Upper lobe of left lung (tissue), 6 donors: Measurements from ENCODE around the gene M1AP. TPM values are rescaled to one million over a fixed set of nuclear protein-coding genes. Genes with fewer than 3 reads are reported as not detected.

Experiments
- ATAC-seq, 2 donors: fragments of 200-7000 bp; cut with Tn5 transposase; one replicate each; pipeline ENCODE4 v1.9.1; 2022; ENCODE audit warnings: mild to moderate bottlenecking in 2 of 2, moderate library complexity in 2 of 2; ENCODE audit not compliant: low FRiP score in 2 of 2
- DNase-seq, 2 donors: peaks; one replicate each; pipeline ENCODE4 v3.0.0-alpha.2; 2019 to 2020
- H3K27ac ChIP-seq, 4 donors: fragments of 200-600 bp; sonication (generic); one replicate each; pipeline ENCODE4 v1.5.1; 2016 to 2019
- H3K27me3 ChIP-seq, 4 donors: fragments of 200-600 bp; sonication (generic); one replicate each; pipeline ENCODE4 v1.5.1; 2017 to 2019
- H3K36me3 ChIP-seq, 4 donors: fragments of 200-600 bp; sonication (generic); one replicate each; pipeline ENCODE4 v1.5.1; 2016 to 2019
- H3K4me1 ChIP-seq, 4 donors: fragments of 200-600 bp; sonication (generic); one replicate each; pipeline ENCODE4 v1.5.1; 2018 to 2019
- H3K4me3 ChIP-seq, 4 donors: fragments of 200-600 bp; sonication (generic); one replicate each; pipeline ENCODE4 v1.5.1; 2017 to 2019; ENCODE audit warnings: mild to moderate bottlenecking in 2 of 4, moderate library complexity in 1 of 4
- H3K9me3 ChIP-seq, 4 donors: fragments of 200-600 bp; sonication (generic); one replicate each; pipeline ENCODE4 v1.5.1; 2018 to 2019
- EP300 ChIP-seq, 4 donors: sonication (generic); formaldehyde crosslinking; IDR thresholded peaks; one replicate each; pipeline ENCODE4 v1.5.1; 2017; ENCODE audit warnings: antibody characterized with exemption in 4 of 4, control low read depth in 2 of 4
- POLR2A ChIP-seq, 4 donors: fragments of 450-650 bp; IDR thresholded peaks; one replicate each; pipeline ENCODE4 v1.5.1; 2016 to 2017; ENCODE audit warnings: antibody characterized with exemption in 4 of 4, mild to moderate bottlenecking in 2 of 4
- POLR2AphosphoS5 ChIP-seq, 2 donors: sonication (generic); formaldehyde crosslinking; IDR thresholded peaks; one replicate each; pipeline ENCODE4 v1.5.1; 2017; ENCODE audit warnings: antibody characterized with exemption in 2 of 2
- WGBS, 2 donors: methylation state at CpG; one replicate each; pipeline ENCODE4 v1.1.5; 2017 to 2018; 5-methylcytosine and 5-hydroxymethylcytosine counted together
- total RNA-seq, 6 donors: library from RNA; depleted of rRNA in 4 of 6; stranded (reverse); fragments of >200 nt in 4 of 6; gene quantifications; one replicate each; pipeline versions ENCODE4 v1.1.0 to v1.2.1, GENCODE V29; 2016 to 2021
- TF ChIP-seq, protein P1 (sequence below), 6 experiments: fragments of 450-650 bp in 4 of 6; fragments of 200-600 bp in 2 of 6; sonication (generic) in 2 of 6; IDR thresholded peaks; one replicate each; pipeline ENCODE4 v1.5.1; 2016 to 2019; ENCODE audit warnings: antibody characterized with exemption in 6 of 6
- donor health status: DM: no; HTN: no; CAD: no; lungs with moderate emphysema.
- donor health status: DM: no; HTN: yes; CAD: no; lungs with severe emphysema.

The M1AP gene
- total RNA-seq, 6 donors from 2014 or later = 0.91 to 6.3 (median 2.2) TPM; not detected in 2

DNA sequence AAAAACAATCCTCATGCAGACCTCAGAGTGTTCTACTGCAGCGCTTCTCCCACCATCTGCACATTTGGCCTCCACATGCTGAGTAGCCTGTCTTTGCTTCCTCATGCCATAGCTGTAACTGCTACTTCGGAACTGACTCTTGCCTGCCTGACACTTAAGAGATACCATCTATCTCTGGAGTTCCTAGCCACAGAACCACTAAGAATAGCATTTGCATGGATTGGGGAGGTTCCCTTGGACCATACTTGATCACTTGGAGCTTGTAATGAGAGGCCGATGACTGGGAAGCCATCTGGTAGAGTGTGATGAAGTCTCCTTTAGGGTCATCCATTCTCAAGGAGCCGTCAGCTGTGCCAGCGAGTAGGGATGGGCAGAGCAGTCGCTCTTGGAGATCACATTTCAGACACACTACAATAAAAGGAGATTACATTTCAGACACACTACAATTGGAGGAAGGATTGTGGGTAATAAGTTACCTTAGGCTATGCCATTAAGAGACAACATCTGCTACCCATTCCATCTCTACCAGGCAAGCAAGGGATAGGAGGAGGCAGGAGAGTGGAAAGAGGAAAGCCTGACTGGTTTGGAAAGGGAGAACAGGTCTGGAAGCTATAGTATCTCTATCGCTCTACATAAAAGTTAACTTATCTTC is 71.8 kb downstream of the M1AP start:
- 74 to 83% methylated on average over 7 of the region's 7 CpGs for WGBS, 2 donors
- no peak for ATAC-seq

DNA sequence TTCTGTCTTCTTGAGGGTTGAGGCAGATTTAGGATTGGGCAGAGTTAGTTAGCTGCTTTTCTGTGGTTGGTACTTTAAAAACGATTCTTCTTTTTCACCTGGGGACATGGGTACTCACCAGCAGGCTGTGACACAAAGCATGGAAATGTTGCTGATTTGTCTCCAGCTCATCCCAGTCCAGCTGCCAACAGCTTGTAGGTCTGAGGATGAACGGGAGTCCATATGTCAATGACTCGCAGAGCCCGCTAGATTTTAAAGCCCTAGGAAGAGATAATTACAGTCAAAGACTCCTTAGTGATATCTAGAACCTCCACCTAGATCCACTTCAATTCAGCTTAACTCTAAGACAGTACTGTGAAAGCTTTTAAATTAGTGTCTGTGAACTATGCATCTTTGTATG is 72.8 kb downstream of the M1AP start:
- Histone ChIP-seq H3K4me1 (peaks cover 5 to 21% (median 9%) of the 10 kb centered on the region in 4 donors), H3K9me3 (no peaks in the 10 kb centered on the region), H3K27me3 (no peaks in the 10 kb centered on the region), H3K4me3 (no peak overlapping the region), H3K36me3 (no peaks in the 10 kb centered on the region), H3K27ac (no peak overlapping the region)
- ATAC-seq (no peak), DNase-seq (no peak)
- TF ChIP-seq POLR2AphosphoS5 (IDR thresholded peaks at IDR 0.05) = no peak
- TF ChIP-seq, protein P1, sequence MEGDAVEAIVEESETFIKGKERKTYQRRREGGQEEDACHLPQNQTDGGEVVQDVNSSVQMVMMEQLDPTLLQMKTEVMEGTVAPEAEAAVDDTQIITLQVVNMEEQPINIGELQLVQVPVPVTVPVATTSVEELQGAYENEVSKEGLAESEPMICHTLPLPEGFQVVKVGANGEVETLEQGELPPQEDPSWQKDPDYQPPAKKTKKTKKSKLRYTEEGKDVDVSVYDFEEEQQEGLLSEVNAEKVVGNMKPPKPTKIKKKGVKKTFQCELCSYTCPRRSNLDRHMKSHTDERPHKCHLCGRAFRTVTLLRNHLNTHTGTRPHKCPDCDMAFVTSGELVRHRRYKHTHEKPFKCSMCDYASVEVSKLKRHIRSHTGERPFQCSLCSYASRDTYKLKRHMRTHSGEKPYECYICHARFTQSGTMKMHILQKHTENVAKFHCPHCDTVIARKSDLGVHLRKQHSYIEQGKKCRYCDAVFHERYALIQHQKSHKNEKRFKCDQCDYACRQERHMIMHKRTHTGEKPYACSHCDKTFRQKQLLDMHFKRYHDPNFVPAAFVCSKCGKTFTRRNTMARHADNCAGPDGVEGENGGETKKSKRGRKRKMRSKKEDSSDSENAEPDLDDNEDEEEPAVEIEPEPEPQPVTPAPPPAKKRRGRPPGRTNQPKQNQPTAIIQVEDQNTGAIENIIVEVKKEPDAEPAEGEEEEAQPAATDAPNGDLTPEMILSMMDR (IDR thresholded peaks at IDR 0.05) = no peak
- no peak for TF ChIP-seq EP300 (IDR thresholded peaks at IDR 0.05)
- no peak for TF ChIP-seq POLR2A (IDR thresholded peaks at IDR 0.05)
- WGBS, 2 donors = 91 to 93% methylated on average over 4 of the region's 4 CpGs

More for the DNA sequence above, 71.8 kb downstream of the M1AP start:
- Histone ChIP-seq H3K36me3 (no peaks in the 10 kb centered on the region), H3K27ac (peak overlapping the region in 3 of 4 donors; percentile 6 to 68 (median 67)), H3K27me3 (no peaks in the 10 kb centered on the region), H3K4me3 (no peak overlapping the region), H3K4me1 (peaks cover 5 to 21% (median 9%) of the 10 kb centered on the region in 4 donors), H3K9me3 (no peaks in the 10 kb centered on the region)
- no peak for TF ChIP-seq POLR2AphosphoS5 (IDR thresholded peaks at IDR 0.05)
- no peak for TF ChIP-seq EP300 (IDR thresholded peaks at IDR 0.05)
- TF ChIP-seq, protein P1 (IDR thresholded peaks at IDR 0.05) = no peak
- TF ChIP-seq POLR2A (IDR thresholded peaks at IDR 0.05) = no peak
- DNase-seq = no peak

DNA sequence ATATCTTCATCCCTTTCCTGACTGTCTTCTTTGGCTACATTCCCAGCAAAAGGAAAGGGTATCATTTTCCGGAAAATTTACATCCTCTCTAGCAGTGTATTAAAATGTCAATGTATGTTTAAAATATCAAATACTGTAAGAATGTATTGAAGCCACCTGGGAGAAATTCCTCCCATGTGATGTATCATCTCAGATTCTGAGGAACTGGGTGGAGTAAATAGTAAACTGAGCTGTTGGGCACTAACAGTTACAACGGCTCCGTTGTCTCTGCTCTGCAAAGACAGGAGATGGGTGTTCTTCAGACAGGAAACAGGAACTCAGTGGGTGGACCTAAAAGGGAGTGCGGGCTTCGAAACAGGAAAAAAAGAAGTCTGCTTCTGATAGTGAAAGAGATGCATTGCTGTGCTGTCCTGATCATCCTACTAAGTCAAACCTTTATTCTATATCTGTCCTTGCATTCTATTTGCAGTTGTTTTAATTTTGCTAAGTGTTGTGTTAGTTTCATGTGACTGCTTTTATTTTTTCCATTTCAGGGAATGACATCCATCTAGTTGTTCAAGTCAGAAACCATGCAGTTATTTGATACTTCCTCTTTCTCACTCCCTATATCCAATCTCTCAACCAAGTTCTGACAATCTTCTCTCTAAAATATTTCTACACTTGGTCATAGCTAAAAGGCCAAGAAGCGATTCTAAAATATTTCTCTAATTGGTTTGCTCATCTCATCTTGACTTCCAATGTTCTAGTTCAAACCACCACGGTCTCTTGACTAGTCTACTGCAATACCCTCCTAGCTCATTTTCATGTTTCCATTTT is 74.2 kb downstream of the M1AP start:
- 39 to 43% methylated on average over 7 of the region's 7 CpGs for WGBS, 2 donors
- H3K36me3 ChIP-seq = no peaks in the 10 kb centered on the region
- DNase-seq = no peak
- H3K27ac ChIP-seq = peak overlapping the region in 3 of 4 donors; percentile 22 to 48 (median 45)
- peaks cover 5 to 21% (median 9%) of the 10 kb centered on the region in 4 donors for H3K4me1 ChIP-seq
- peak overlapping the region in 1 of 4 donors; percentile 5 for H3K4me3 ChIP-seq
- no peaks in the 10 kb centered on the region for H3K27me3 ChIP-seq
- TF ChIP-seq POLR2A (IDR thresholded peaks at IDR 0.05) (peak in 1 of 4 donors; percentile 38), EP300 (IDR thresholded peaks at IDR 0.05) (no peak)
- ATAC-seq = peak in 1 of 2 donors; percentile 59
- H3K9me3 ChIP-seq = no peaks in the 10 kb centered on the region

DNA sequence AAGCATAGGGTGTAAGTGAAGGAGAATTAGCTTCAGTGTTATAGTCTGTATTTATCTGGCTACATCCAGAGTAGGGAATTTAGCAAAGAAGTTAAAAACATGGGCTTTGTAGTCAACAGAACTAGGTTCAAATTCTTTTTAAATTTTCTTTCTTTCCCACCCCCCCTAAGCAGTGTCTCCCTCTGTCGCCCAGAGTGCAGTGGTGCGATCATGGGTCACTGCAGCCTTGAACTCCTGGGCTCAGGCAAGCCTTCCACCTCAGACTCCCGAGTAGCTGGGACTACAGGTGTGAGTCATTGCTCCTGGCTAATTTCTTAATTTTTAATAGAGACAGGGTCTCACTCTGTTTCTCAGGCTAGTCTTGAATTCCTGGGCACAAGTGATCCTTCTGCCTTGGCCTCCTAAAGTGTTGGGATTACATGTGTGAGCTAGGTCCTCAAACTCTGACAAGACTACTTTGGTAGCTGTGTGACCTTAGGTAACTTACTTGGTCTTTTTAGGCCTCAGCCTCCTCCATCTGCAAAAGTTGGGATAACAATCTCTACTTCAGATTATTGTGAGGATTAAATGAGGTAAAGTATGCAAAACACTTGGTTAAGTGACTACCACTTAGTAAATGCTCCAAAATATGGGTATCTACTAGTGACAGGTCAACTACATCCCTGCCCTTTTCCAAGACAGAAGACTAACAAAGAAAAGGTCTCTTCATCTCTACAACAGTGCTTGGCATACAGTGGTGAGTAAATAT is 75.8 kb downstream of the M1AP start:
- Histone ChIP-seq H3K36me3 (no peaks in the 10 kb centered on the region), H3K27me3 (no peaks in the 10 kb centered on the region), H3K4me1 (peaks cover 5 to 15% (median 6%) of the 10 kb centered on the region in 4 donors), H3K27ac (no peak overlapping the region), H3K9me3 (no peaks in the 10 kb centered on the region), H3K4me3 (no peak overlapping the region)
- no peak for DNase-seq
- no peak for ATAC-seq
- 84 to 90% methylated on average over 3 of the region's 3 CpGs for WGBS, 2 donors
- TF ChIP-seq POLR2AphosphoS5 (IDR thresholded peaks at IDR 0.05) (no peak), POLR2A (IDR thresholded peaks at IDR 0.05) (no peak), EP300 (IDR thresholded peaks at IDR 0.05) (no peak)

DNA sequence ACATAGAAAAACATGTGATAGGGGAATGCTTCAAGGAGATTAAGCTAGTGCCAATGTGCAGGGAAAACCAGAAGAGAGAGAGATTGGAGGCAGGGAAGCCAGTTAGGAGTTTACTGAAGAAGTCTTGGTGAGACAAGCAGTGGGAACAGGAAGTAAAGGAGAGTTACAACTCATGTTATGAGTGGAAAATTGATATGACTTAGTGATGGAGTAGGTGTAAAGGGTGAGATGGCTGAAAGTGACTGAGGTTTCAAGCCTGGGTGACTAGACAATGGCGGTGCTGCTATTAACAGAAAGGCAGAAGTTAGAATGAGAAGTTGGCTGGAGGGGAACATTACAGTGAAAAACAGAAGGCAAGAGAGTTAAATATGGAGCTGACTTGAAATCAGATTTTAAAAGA is 77.1 kb downstream of the M1AP start:
- ATAC-seq = no peak
- TF ChIP-seq, protein P1 (IDR thresholded peaks at IDR 0.05) = no peak
- TF ChIP-seq POLR2A (IDR thresholded peaks at IDR 0.05) (no peak), EP300 (IDR thresholded peaks at IDR 0.05) (no peak), POLR2AphosphoS5 (IDR thresholded peaks at IDR 0.05) (no peak)

More for the DNA sequence above, 77.1 kb downstream of the M1AP start:
- no peak overlapping the region for H3K27ac ChIP-seq
- H3K4me3 ChIP-seq = no peak overlapping the region
- DNase-seq = no peak
- peaks cover 0 to 15% (median 5%) of the 10 kb centered on the region in 4 donors for H3K4me1 ChIP-seq
- 60 to 81% methylated on average over 1 of the region's 1 CpG for WGBS, 2 donors
- no peaks in the 10 kb centered on the region for H3K36me3 ChIP-seq
- no peaks in the 10 kb centered on the region for H3K9me3 ChIP-seq
- no peaks in the 10 kb centered on the region for H3K27me3 ChIP-seq
